HG03159 (cell line): Measurements from ENCODE around the gene VCPKMT.
A peak's percentile ranks its signal among the peaks of the same experiment; 100 is the strongest.

Source experiments
- ATAC-seq: cut with Tn5 transposase; IDR thresholded peaks from one replicate; pipeline ENCODE4 v1.9.1; 2021; ENCODE audit warnings: mild to moderate bottlenecking, moderate library complexity; ENCODE audit not compliant: unreplicated experiment

VCPKMT gene

GRCh38 chr14:50068496-50068895, 47.9 kb downstream of the VCPKMT start:
- no peak for ATAC-seq

DNA sequence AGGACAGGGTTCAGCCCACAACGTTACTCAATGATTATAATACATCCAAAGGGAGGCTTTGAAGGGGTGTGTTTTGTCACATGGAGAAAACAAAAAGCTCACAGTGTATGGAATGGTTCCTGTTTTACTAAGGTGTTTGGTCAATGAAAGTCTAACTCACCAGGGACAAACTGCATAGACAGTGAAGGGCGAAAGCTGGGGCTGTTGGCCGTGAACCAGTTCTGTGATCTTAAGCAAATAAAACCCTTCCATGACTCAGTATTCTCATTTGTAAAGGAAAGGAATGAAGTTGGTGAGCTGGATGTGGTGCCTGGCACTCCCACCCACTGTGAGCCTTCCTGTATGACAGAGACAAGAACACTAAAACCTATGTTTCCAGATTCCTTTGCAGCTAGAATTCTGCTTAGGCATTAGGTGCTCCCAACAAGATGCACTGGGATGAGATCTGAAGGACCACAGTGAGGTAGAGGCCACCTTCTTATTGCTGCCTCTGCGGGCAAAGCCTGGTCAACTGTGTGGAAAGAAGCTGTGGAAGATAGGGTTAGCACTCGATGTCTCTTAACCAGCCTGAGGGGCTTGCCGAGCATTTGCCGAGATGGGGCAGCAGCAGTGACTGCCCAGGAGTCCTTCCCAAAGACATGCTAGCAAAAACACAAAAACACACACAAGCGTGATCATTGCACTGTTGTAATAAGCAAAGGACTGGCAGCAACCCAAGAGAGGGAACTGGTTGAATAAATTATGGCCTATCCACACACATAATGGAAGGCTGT, 48.5 kb downstream of the VCPKMT start:
- no peak for ATAC-seq

GRCh38 chr14:50065583-50065982, 50.8 kb downstream of the VCPKMT start:
- no peak for ATAC-seq

DNA sequence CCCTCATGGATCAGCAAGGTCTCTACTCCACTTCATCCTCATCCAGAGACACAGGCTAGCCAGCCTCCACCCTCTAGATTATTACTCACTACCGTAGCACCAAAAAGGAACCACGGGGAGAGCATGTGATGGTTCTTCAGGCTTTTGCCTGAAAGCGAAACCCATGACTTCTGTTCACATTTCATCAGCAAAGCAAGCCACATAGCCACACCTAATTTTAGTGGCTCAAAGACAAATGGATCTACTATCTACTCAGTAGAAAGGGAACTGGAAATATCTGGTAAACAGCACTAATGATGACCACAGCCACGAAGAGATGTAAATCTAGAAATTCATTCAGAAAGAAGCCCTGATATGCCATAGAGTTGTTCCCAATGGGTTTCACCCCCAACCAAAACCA, 51.4 kb downstream of the VCPKMT start:
- ATAC-seq, result peak; percentile 65

- ATAC-seq, result no peak
Observed at GRCh38 chr14:50063876-50064420, 52.4 kb downstream of the VCPKMT start.

- no peak for ATAC-seq
Observed at GRCh38 chr14:50062438-50063085, 53.8 kb downstream of the VCPKMT start.

DNA sequence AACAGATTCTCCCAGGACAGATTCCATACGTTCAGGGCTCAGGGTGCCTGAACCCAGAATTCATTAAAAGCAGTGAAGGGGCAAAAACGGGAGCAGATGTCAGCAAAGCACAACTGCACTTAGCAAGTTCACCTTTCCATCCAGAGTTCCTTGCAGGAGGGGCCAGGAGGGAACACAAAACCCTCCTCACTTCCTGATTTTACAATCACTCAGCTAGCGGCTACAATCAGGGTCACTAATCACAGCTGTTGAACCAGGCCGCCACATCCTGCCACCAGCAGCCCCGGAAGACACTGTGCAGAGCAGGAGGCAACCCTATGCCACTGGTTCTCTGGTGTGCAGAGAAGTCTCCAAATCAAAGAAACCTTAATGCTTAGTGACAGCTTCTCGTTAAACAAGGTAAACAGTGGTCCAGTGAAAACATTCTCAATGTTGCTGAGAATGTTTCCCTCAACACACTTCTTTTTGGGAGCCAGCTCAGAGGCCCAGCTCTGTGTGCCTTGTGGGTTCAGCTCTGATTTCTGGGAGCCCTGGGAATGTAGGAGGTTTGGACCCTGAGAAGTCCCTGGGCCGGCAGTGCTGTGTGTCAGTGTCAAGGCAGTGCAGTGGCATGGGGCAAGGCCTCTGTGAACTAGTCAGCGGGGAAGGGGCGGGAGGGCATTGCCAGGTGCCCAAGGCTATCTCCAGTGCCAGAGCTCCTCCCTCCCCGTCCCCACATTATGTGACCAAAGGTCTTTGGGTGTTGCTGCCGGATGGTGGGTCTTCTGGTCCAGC, 54.5 kb downstream of the VCPKMT start:
- peak; percentile 62 for ATAC-seq

DNA sequence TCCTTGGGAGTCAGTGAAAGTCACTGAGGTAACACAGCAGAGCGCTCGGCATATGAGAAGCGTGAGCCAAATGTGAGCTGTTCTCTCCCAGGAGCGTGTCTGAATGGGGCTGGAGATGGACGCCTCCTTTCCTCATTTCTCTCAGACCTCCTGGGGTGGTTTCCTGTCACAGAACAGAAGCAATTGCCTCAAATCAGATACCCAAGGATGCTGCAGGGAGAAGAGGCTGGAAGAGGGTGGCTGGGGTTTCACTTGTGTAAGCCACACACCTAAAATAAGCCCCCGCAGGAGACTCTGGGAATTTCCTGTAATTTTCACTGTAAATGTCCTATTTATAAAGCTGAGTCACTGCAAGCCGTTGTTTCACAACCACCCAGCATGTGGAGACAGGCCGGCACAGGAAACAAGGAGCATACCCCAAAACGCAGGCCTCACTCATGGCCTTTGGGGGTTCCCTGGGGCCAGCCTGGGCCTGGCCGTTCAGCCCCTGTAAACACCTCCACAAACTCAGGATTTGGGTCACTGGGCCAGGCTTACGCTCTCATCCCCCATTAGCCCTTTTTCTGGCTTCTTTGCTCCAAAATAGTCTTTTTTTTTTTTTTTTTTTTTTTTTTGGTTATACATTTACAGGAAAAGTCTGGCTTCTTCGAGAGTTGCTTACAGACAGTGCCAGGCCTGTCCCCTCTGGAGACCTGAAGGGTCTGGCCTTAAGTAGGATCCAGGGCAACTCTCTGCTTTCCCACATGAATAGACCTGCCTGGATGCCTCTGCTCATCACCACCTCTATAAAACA, 55.3 kb downstream of the VCPKMT start:
- peak; percentile 28 for ATAC-seq

- ATAC-seq, result no peak
Observed at GRCh38 chr14:50059763-50060616, 56.4 kb downstream of the VCPKMT start.
